Calu3 (cell line): ENCODE measurements around the gene TENM4. TPM values are rescaled to one million over a fixed set of nuclear protein-coding genes. Genes with fewer than 3 reads are reported as not detected.

Experiments used
- BruUV-seq: library from RNA; stranded (reverse); fragments of 400-500 nt; replicated peaks from 2 replicates; lab custom pipeline; 2021; lab: Mats Ljungman, UMichigan
- CTCF ChIA-PET: fragments of 300-600 bp; sonication (Branson Sonifier 250); formaldehyde crosslinking; loops from one replicate; lab custom pipeline; 2022; ENCODE audit warnings: antibody characterized with exemption; lab: Charles Lee
- DNase-seq: peaks from one replicate; pipeline ENCODE4 v3.0.0; 2022
- H3K27ac Mint-ChIP-seq: one replicate; pipeline ENCODE4 v1.8.0; 2022; ENCODE audit warnings: mixed read lengths; ENCODE audit not compliant: unreplicated experiment
- H3K27me3 Mint-ChIP-seq: one replicate; pipeline ENCODE4 v1.8.0; 2022; ENCODE audit warnings: mixed read lengths; ENCODE audit not compliant: unreplicated experiment
- H3K36me3 Mint-ChIP-seq: one replicate; pipeline ENCODE4 v1.8.0; 2022; ENCODE audit warnings: mild to moderate bottlenecking, moderate library complexity, mixed read lengths; ENCODE audit not compliant: insufficient read depth, unreplicated experiment
- H3K4me1 Mint-ChIP-seq: one replicate; pipeline ENCODE4 v1.8.0; 2022; ENCODE audit warnings: mild to moderate bottlenecking, low read depth, mixed read lengths; ENCODE audit not compliant: unreplicated experiment
- H3K4me3 Mint-ChIP-seq: one replicate; pipeline ENCODE4 v1.8.0; 2022; ENCODE audit warnings: mild to moderate bottlenecking, low read depth, moderate library complexity, mixed read lengths; ENCODE audit not compliant: unreplicated experiment
- H3K9me3 Mint-ChIP-seq: one replicate; pipeline ENCODE4 v1.8.0; 2022; ENCODE audit warnings: low read depth, mixed read lengths; ENCODE audit not compliant: unreplicated experiment
- CTCF ChIP-seq: fragments of 200-600 bp; IDR thresholded peaks from one replicate; pipeline ENCODE4 v1.8.0; 2022; ENCODE audit warnings: antibody characterized with exemption; ENCODE audit not compliant: unreplicated experiment
- intact Hi-C: fragments of 100-400 bp; cut with micrococcal nuclease; formaldehyde crosslinking; loops from one replicate; pipeline ENCODE4 v1.10.0; 2022; ENCODE audit not compliant: unreplicated experiment
- total RNA-seq: library from RNA; stranded (reverse); gene quantifications from 2 replicates; pipeline ENCODE4 v1.2.3, GENCODE V29; 2022

The TENM4 gene
- total RNA-seq, 1 experiment from 2014 or later = not detected

- Mint-ChIP-seq H3K36me3 (no peaks in the 10 kb centered on the region), H3K4me1 (no peaks in the 10 kb centered on the region), H3K27me3 (no peaks in the 10 kb centered on the region), H3K27ac (no peak overlapping the region), H3K4me3 (no peak overlapping the region), H3K9me3 (no peaks in the 10 kb centered on the region)
- TF ChIP-seq CTCF = no peak
- BruUV-seq = no TSS peak
- CTCF ChIA-PET = no interaction called here
- intact Hi-C loops = no loop called here
- DNase-seq = no peak
These were observed 293.8 kb downstream of the TENM4 start for GRCh38 chr11:79147011-79147410.

- peaks cover 3% of the 10 kb centered on the region for H3K9me3 Mint-ChIP-seq
- CTCF ChIA-PET = no interaction called here
- H3K36me3 Mint-ChIP-seq = no peaks in the 10 kb centered on the region
- no peaks in the 10 kb centered on the region for H3K4me1 Mint-ChIP-seq
- TF ChIP-seq CTCF = no peak
- H3K4me3 Mint-ChIP-seq = no peak overlapping the region
- no peaks in the 10 kb centered on the region for H3K27me3 Mint-ChIP-seq
- intact Hi-C loops = no loop called here
- no peak overlapping the region for H3K27ac Mint-ChIP-seq
- no peak for DNase-seq
- no TSS peak for BruUV-seq
These were observed 300.9 kb downstream of the TENM4 start for GRCh38 chr11:79139900-79140299.

GRCh38 chr11:79129702-79130101, 311.1 kb downstream of the TENM4 start:
- intact Hi-C loops = no loop called here

GRCh38 chr11:79128291-79128690, 312.5 kb downstream of the TENM4 start:
- H3K27me3 Mint-ChIP-seq = no peaks in the 10 kb centered on the region
- CTCF ChIA-PET = no interaction called here
- no peak for TF ChIP-seq CTCF

More at GRCh38 chr11:79129702-79130101, 311.1 kb downstream of the TENM4 start:
- CTCF ChIA-PET = no interaction called here
- peaks cover 5% of the 10 kb centered on the region for H3K9me3 Mint-ChIP-seq
- no peak for DNase-seq
- H3K36me3 Mint-ChIP-seq = no peaks in the 10 kb centered on the region
- no peak overlapping the region for H3K4me3 Mint-ChIP-seq
- no peak for TF ChIP-seq CTCF
- no peaks in the 10 kb centered on the region for H3K27me3 Mint-ChIP-seq
- H3K27ac Mint-ChIP-seq = no peak overlapping the region
- no peaks in the 10 kb centered on the region for H3K4me1 Mint-ChIP-seq
- BruUV-seq = no TSS peak

More at GRCh38 chr11:79128291-79128690, 312.5 kb downstream of the TENM4 start:
- BruUV-seq = no TSS peak
- peaks cover 5% of the 10 kb centered on the region for H3K9me3 Mint-ChIP-seq
- no peak overlapping the region for H3K4me3 Mint-ChIP-seq
- no peaks in the 10 kb centered on the region for H3K4me1 Mint-ChIP-seq
- H3K36me3 Mint-ChIP-seq = no peaks in the 10 kb centered on the region
- H3K27ac Mint-ChIP-seq = no peak overlapping the region
- intact Hi-C loops = no loop called here
- no peak for DNase-seq
